NCI-H345 (cell line): ENCODE data around the gene PYGO2.
"Not testable (repeated sequence)": the region's sequence is repeated elsewhere in the genome, so short reads cannot be mapped to it uniquely, and the experiment has no call there.

Experiments used
- DNase-seq: peaks from one replicate; lab custom pipeline; 2025; lab: John Stamatoyannopoulos, UW

The PYGO2 gene

GRCh38 chr1:154978360-154978759, 16.8 kb upstream of the PYGO2 start:
- no peak for DNase-seq

GRCh38 chr1:154977762-154978161, 16.2 kb upstream of the PYGO2 start:
- DNase-seq, result not testable (repeated sequence)

DNA sequence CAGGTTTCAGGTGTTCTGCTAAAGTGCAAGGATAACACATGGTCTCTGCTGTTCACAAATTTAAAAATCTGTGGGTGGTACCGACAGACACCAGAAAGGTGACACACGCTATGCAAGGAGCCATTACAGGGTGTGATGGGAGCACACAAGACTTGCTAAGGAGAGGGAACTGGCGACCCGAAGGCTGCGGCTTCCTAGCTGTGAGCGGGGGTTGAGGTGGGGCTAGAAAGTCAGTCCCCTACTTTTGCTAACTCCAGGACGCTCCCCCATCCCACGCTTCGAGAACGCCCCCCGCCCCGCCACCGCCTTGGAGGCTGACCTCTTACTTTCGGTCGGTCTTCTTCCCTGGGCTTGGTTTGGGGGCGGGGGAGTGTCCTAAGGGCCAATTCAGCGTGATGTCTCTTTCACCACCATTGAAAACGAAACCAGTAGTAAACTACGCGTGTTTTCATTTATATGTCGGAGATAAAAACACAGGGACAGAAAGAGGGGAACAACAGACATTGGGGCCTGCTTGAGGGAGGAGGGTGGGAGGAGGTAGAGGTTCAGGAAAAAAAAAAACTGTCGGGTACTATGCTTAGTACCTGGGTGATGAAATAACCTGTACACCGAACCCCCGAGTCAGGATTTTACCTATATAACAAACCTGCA, 14.0 kb upstream of the PYGO2 start:
- DNase-seq, result peak; percentile 57

- peak; percentile 100 for DNase-seq
Measured at GRCh38 chr1:154974808-154975408, 13.3 kb upstream of the PYGO2 start.

- DNase-seq, result peak; percentile 100
Measured at GRCh38 chr1:154974102-154974807, 12.7 kb upstream of the PYGO2 start, which contains the start of gene CKS1B. Gene CKS1B (plus strand): TSS chr1:154974681. CDS start chr1:154974746, 65 bp downstream.

GRCh38 chr1:154973344-154974101, 11.9 kb upstream of the PYGO2 start:
- peak; percentile 99 for DNase-seq

DNA sequence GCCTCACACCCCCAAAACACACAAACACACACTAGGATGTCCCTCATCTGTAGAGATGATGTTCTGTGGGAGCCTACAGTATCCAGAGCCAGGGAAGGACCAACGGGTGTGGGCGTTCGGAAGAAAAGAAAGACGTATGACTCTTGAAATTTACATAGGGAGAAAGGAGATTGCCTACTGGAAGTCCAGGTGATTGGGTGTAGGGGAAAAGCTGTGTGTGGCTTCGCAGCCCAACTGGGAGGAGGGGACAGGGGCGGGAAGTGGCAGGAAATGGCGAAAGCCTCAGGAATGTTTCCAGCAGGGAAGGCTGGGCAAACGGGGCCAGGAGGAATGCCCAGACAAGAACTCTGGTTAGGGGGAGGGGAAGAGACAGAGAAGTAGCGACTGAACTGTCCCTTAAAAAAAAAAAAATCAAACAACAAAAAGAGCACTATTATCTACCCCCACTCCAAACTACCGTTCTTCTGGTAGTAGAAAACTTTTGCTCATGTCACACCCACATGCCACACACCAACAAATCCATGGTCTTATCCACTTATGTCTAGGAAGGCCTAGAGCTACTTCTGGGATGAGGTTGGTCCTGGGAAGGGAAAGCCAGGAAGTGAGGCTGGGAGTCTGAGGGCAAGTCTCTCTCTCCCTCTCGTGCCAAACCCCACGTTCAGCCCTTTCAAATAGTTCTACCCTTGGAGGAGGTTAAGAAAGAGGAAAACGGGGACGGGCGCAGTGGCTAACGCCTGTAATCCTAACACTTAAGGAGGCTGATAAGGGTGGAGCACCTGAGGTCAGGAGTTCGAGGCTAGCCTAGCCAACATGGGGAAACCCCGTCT, 11.1 kb upstream of the PYGO2 start:
- no peak for DNase-seq

GRCh38 chr1:154972213-154972516, 10.6 kb upstream of the PYGO2 start:
- no peak for DNase-seq

DNA sequence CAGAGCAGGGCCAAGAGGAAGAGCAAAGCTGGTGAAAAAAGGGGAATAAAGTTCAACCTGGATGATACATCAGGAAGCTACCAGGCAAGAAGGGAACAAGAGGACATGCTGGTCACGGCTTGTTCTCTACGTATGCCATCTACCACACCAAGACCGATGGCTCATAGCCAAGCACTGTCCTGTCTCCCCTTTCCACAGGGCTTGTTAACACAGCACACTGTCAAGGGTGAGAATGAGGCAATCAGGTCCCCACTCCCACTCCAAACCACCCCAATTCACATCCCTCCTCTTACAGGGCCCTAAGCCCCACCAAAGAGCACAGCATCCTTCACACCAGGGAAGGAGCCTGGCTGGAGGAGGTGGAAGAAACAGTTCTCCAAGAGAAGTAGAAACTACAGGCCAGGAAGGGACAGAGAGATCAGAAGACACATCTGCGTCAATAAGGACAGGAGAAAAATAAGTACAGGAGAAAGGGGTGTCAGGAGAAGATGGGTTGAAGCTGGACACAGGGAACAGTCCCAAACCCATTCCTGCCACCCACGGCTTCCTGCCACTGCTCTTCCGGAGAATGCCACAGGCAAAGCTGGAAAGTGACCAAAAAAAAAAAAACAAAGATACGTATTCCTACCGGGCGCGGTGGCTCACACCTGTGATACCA, 9.9 kb upstream of the PYGO2 start:
- DNase-seq, result no peak

DNA sequence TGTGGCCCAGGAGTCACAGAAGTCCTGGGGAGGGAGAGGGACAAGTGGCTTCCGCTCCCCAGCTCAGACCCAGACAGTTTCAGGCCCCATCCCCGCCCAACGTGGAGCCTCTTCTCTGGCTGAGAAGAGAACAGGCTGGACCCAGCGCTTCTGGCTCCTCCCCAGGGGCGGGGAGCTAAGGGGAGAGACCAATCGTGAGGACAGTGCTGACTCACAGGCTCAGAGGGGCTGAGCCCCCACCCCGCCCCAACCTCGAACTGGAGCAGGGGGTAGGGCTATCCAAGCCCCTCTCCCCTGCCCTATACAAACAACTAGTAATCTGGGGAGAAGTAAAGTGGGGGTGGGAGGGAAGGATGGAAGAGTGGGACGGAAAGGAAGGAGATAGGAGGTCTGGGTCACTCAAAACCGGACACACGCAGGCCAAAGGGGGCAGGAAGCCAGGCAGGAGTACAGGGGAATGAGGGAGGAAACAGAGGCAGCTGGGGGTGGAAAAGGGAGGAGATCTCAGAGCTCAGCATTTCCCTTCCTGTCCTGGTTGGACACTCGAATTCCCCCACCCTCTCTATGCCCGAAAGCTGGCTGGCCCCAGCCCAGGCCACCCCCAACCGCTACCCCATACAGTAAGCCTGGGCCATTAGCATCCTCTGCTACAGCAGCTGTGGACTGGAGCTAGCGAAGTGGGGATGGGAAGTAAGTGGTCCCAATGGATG, 9.2 kb upstream of the PYGO2 start, which contains the start of gene SHC1:
SHC1 (minus strand) TSS at position 117 of the 710 bp plus-strand sequence. CDS start 221 bp downstream, outside the sequence.
- DNase-seq, result no peak

- DNase-seq, result no peak
Measured at GRCh38 chr1:154969860-154970452, 8.4 kb upstream of the PYGO2 start.

GRCh38 chr1:154969246-154969645, 7.7 kb upstream of the PYGO2 start:
- DNase-seq, result no peak

DNA sequence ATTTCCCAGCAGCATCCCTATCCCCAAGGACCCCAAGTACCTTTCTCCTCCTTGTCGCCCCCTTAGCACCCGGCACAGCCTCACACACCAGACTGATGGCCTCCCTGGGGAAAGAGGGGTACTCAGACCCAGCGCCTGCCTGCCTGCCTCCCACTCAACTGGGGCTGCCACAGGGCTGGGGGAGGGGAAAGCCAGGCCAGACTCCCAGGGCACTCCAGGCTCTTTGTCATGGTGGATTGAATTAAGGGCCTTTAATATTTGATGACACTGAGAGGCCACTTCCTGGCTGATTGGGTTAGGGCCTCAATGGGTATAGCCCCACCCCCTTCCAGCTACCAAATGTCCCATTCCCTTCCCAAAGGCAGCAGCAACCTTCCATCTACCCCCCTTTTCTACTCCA, 7.1 kb upstream of the PYGO2 start:
- DNase-seq, result no peak

DNA sequence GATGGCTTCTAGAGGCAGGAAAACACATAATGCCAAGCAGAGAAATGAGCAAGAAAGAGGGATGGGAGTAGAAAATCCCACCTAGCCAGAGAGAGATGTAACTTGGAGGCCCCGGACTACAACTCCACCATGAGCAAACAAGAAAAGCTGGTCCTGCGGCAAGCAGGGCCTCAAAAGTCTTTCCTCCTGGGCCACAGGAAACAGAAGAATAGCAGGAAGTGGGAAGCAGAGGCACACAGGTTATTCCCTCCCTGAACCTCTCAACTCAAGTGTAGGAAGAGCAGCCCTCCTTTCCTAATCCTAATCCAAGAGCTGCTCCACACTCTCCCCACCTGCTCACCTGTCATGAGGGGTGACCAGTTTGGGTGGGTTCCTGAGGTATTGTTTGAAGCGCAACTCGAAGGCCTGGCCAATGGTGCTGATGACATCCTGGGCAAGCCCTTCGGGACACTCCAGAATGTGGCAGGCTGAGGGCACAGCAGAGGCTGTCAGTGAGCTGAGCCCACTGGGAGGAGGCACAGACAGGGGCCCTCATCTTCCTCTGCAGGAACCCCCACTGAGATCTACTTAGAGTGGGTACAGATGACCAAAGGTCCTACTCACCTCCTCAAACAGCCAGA, 5.9 kb upstream of the PYGO2 start:
- DNase-seq, result no peak

- DNase-seq, result no peak
Measured at GRCh38 chr1:154966111-154966510, 4.5 kb upstream of the PYGO2 start.

DNA sequence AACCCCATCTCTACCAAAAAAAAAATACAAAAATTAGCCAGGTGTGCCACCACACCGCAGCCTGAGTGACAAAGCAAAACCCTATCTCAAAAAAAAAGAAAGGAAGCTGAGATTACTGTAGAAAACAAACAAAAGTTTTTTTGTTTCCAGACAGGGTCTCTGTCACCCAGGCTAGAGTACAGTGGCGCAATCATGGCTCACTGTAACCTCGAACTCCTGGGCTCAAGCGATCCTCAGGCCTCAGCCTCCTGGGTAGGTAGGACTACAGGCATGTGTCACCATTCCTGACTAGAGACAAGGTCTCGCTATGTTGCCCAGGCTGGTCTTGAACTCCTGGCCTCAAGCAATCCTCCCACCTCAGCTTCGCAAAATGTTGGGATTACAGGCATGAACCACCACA, 2.8 kb upstream of the PYGO2 start:
- no peak for DNase-seq

DNA sequence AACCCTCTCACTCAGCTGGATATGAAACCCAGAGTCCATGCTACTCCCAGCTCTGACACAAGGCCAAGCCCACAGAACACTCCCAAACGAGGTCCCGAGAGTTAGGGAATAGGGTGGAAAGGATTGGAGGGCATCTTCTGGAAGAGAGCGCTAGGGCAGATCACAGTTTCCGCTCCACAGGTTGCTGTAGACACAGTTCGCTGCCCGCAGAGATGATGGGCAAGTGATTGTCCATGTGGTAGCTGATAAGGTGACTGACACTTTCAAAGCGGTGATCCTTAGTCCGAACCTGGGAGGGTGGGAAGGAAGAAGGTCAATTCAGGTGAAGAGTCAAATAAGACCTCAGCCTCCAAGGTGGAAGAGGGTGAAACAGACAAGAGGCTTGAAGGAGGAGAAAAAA, 2.1 kb upstream of the PYGO2 start:
- no peak for DNase-seq

- no peak for DNase-seq
Measured at GRCh38 chr1:154962795-154963330, 1.3 kb upstream of the PYGO2 start.

- peak; percentile 46 for DNase-seq
Measured at GRCh38 chr1:154962156-154962749, 671 bp upstream of the PYGO2 start.
